Measurements from ENCODE around the gene GDPD5.

The GDPD5 gene

GRCh38 chr11:75463106-75463774 lies 62.5 kb downstream of the GDPD5 start:
- TF ChIP-seq CTCF (IDR thresholded peaks at IDR 0.05; ENCODE audit: borderline replicate concordance, insufficient read depth, low read depth, low read length): no peak
- no peak overlapping the region for H3K4me3 ChIP-seq (ENCODE audit: low read depth, low read length)

- no peak for TF ChIP-seq CTCF (IDR thresholded peaks at IDR 0.05; ENCODE audit: borderline replicate concordance, insufficient read depth, low read depth, low read length)
- H3K4me3 ChIP-seq (ENCODE audit: low read depth, low read length): no peak overlapping the region
These were observed 63.6 kb downstream of the GDPD5 start for GRCh38 chr11:75462117-75462653.

DNA sequence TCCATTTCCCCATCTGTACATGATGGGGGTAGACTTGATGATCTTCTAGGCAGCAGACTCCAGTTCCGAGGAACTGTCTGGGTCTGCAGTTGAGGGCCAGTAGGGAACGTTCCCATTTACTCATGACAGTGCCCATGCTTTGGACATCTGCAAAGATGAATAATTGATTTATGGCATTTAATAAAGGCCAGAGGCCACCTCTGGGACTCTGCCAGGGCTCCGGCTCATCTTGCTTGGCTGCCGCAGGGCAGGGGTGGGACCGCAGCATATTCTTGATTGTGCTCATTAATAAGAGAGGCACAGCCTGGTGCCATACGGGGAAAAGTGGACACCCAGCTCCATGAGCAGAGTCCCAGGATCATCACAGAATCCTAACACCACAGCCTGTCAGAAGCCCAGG lies 64.6 kb downstream of the GDPD5 start:
- no peak for TF ChIP-seq CTCF (IDR thresholded peaks at IDR 0.05; ENCODE audit: borderline replicate concordance, insufficient read depth, low read depth, low read length)
- no peak overlapping the region for H3K4me3 ChIP-seq (ENCODE audit: low read depth, low read length)

DNA sequence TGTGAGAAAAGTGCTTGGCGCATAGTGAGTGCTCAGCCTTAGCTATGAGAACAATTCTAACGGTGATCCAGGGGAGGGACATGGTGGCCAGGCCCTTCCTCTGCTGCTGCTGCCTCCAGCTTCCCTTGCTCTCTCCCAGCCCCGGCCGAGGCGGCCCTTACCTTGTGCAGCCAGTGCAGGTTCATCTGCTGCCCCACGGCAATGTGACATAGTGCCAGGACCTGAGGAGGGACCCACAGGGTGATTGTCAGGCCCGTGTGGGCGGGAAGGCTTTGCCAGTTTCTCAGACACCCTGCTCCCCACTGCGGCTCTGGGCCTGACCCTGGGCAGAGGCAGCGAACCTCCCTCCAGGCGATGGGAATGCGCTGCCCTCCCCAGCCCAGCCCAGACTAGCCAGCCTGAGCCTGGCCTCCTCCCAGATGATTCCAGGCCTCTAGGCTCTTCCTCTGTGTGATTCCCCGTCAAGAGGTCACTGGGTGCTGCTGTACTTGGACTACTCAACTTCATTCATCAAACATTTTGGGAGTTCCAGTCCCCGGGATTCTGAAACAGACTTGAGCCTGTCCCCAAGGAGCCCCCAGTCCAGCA lies 69.1 kb downstream of the GDPD5 start:
- no peak overlapping the region for H3K4me3 ChIP-seq (ENCODE audit: low read depth, low read length)
- no peak for TF ChIP-seq CTCF (IDR thresholded peaks at IDR 0.05; ENCODE audit: borderline replicate concordance, insufficient read depth, low read depth, low read length)

GRCh38 chr11:75454987-75455386 lies 70.8 kb downstream of the GDPD5 start:
- no peak for TF ChIP-seq CTCF (IDR thresholded peaks at IDR 0.05; ENCODE audit: borderline replicate concordance, insufficient read depth, low read depth, low read length)
- no peak overlapping the region for H3K4me3 ChIP-seq (ENCODE audit: low read depth, low read length)

GRCh38 chr11:75453916-75454655 lies 71.7 kb downstream of the GDPD5 start:
- no peak overlapping the region for H3K4me3 ChIP-seq (ENCODE audit: low read depth, low read length)
- TF ChIP-seq CTCF (IDR thresholded peaks at IDR 0.05; ENCODE audit: borderline replicate concordance, insufficient read depth, low read depth, low read length): no peak

All from GM12875 (cell line).